HFFc6 (cell line): Measurements from ENCODE around the gene AP2B1. TPM values are rescaled to one million over a fixed set of nuclear protein-coding genes. Genes with fewer than 3 reads are reported as not detected.
"Not testable (repeated sequence)": the region's sequence is repeated elsewhere in the genome, so short reads cannot be mapped to it uniquely, and the experiment has no call there.

Experiments used
- DNase-seq: peaks from one replicate; pipeline ENCODE4 v3.0.0-alpha.2; 2018
- H3K27ac Mint-ChIP-seq: 2 replicates; pipeline ENCODE4 v1.8.0; 2020; ENCODE audit warnings: mild to moderate bottlenecking, mixed read lengths
- H3K27me3 Mint-ChIP-seq: 2 replicates; pipeline ENCODE4 v1.8.0; 2021; ENCODE audit warnings: mild to moderate bottlenecking, moderate library complexity, mixed read lengths; ENCODE audit not compliant: insufficient read depth
- H3K36me3 Mint-ChIP-seq: 2 replicates; pipeline ENCODE4 v1.8.0; 2021; ENCODE audit warnings: low read depth, mixed read lengths
- H3K4me1 Mint-ChIP-seq: 2 replicates; pipeline ENCODE4 v1.8.0; 2020; ENCODE audit warnings: low read depth, mixed read lengths
- H3K4me3 Mint-ChIP-seq: 2 replicates; pipeline ENCODE4 v1.8.0; 2020; ENCODE audit warnings: mild to moderate bottlenecking, moderate library complexity, mixed read lengths
- H3K9me3 Mint-ChIP-seq: 2 replicates; pipeline ENCODE4 v1.8.0; 2020; ENCODE audit warnings: mild to moderate bottlenecking, mixed read lengths
- CTCF ChIP-seq: fragments of 200-600 bp; sonication (generic); IDR thresholded peaks from 2 replicates; pipeline ENCODE4 v1.5.0; 2021; ENCODE audit warnings: antibody characterized with exemption, mild to moderate bottlenecking
- total RNA-seq, 6 experiments: library from RNA; stranded (reverse); fragmentation: NEBNext Ultra II Directional; extraction: Animal tissue kit (Norgen Biotek cat#: 25700); gene quantifications; 2 replicates in 1 of 6; 3 replicates in 5 of 6; pipeline ENCODE4 v1.2.3, GENCODE V29; 2021

Gene AP2B1
- total RNA-seq, 6 experiments from 2014 or later: 168 to 196 (median 182) TPM

- H3K4me3 Mint-ChIP-seq: no peak overlapping the region
- peaks cover 19% of the 10 kb centered on the region for H3K36me3 Mint-ChIP-seq
- H3K27ac Mint-ChIP-seq: no peak overlapping the region
- no peak for TF ChIP-seq CTCF
- H3K27me3 Mint-ChIP-seq: no peaks in the 10 kb centered on the region
- H3K4me1 Mint-ChIP-seq: no peaks in the 10 kb centered on the region
- DNase-seq: no peak
- H3K9me3 Mint-ChIP-seq: no peaks in the 10 kb centered on the region
These were observed 111.7 kb downstream of the AP2B1 start for GRCh38 chr17:35698800-35699199.

GRCh38 chr17:35700150-35700549 lies 113.0 kb downstream of the AP2B1 start:
- H3K9me3 Mint-ChIP-seq: no peaks in the 10 kb centered on the region
- H3K27ac Mint-ChIP-seq: no peak overlapping the region
- peaks cover 16% of the 10 kb centered on the region for H3K36me3 Mint-ChIP-seq
- no peaks in the 10 kb centered on the region for H3K4me1 Mint-ChIP-seq
- H3K27me3 Mint-ChIP-seq: no peaks in the 10 kb centered on the region
- no peak overlapping the region for H3K4me3 Mint-ChIP-seq
- TF ChIP-seq CTCF: no peak
- no peak for DNase-seq

- H3K27ac Mint-ChIP-seq: no peak overlapping the region
- no peaks in the 10 kb centered on the region for H3K27me3 Mint-ChIP-seq
- no peak for TF ChIP-seq CTCF
- no peak for DNase-seq
- H3K4me1 Mint-ChIP-seq: no peaks in the 10 kb centered on the region
- H3K4me3 Mint-ChIP-seq: no peak overlapping the region
- peaks cover 9% of the 10 kb centered on the region for H3K36me3 Mint-ChIP-seq
- no peaks in the 10 kb centered on the region for H3K9me3 Mint-ChIP-seq
These were observed 114.4 kb downstream of the AP2B1 start for GRCh38 chr17:35701491-35701890.

GRCh38 chr17:35703308-35703707 lies 116.2 kb downstream of the AP2B1 start:
- not testable (repeated sequence) for H3K4me3 Mint-ChIP-seq, H3K9me3 Mint-ChIP-seq, DNase-seq, H3K36me3 Mint-ChIP-seq, H3K27ac Mint-ChIP-seq, H3K4me1 Mint-ChIP-seq, H3K27me3 Mint-ChIP-seq

GRCh38 chr17:35705230-35705629 lies 118.1 kb downstream of the AP2B1 start:
- Mint-ChIP-seq H3K4me1 (no peaks in the 10 kb centered on the region), H3K9me3 (no peaks in the 10 kb centered on the region), H3K27ac (no peak overlapping the region), H3K36me3 (peaks cover 10% of the 10 kb centered on the region), H3K27me3 (no peaks in the 10 kb centered on the region), H3K4me3 (no peak overlapping the region)
- DNase-seq: no peak
- TF ChIP-seq CTCF: no peak

GRCh38 chr17:35705705-35706104 lies 118.6 kb downstream of the AP2B1 start:
- no peak overlapping the region for H3K4me3 Mint-ChIP-seq

More at GRCh38 chr17:35705705-35706104, 118.6 kb downstream of the AP2B1 start:
- no peaks in the 10 kb centered on the region for H3K9me3 Mint-ChIP-seq
- no peaks in the 10 kb centered on the region for H3K4me1 Mint-ChIP-seq
- no peaks in the 10 kb centered on the region for H3K27me3 Mint-ChIP-seq
- H3K36me3 Mint-ChIP-seq: peaks cover 14% of the 10 kb centered on the region
- TF ChIP-seq CTCF: no peak
- no peak for DNase-seq
- H3K27ac Mint-ChIP-seq: no peak overlapping the region
